AG10803 (cell line): ENCODE results near the gene ARHGAP26.

Experiments used
- DNase-seq: peaks from one replicate; pipeline ENCODE4 v3.0.0; 2010; ENCODE audit warnings: low read depth
- H3K4me3 ChIP-seq: 2 replicates; pipeline ENCODE4 v1.5.1; 2011; ENCODE audit warnings: mild to moderate bottlenecking, low read length, control low read depth
- TF ChIP-seq, protein P1 (sequence below): conservative IDR thresholded peaks from 2 replicates; pipeline ENCODE4 v1.5.1; 2011; ENCODE audit warnings: mild to moderate bottlenecking, low read length, control low read depth, inconsistent platforms

The ARHGAP26 gene

GRCh38 chr5:143271431-143271830 is 501.3 kb downstream of the ARHGAP26 start:
- DNase-seq = no peak
- no peak overlapping the region for H3K4me3 ChIP-seq
- TF ChIP-seq, protein P1, sequence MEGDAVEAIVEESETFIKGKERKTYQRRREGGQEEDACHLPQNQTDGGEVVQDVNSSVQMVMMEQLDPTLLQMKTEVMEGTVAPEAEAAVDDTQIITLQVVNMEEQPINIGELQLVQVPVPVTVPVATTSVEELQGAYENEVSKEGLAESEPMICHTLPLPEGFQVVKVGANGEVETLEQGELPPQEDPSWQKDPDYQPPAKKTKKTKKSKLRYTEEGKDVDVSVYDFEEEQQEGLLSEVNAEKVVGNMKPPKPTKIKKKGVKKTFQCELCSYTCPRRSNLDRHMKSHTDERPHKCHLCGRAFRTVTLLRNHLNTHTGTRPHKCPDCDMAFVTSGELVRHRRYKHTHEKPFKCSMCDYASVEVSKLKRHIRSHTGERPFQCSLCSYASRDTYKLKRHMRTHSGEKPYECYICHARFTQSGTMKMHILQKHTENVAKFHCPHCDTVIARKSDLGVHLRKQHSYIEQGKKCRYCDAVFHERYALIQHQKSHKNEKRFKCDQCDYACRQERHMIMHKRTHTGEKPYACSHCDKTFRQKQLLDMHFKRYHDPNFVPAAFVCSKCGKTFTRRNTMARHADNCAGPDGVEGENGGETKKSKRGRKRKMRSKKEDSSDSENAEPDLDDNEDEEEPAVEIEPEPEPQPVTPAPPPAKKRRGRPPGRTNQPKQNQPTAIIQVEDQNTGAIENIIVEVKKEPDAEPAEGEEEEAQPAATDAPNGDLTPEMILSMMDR = no peak

GRCh38 chr5:143274952-143275351 is 504.8 kb downstream of the ARHGAP26 start:
- H3K4me3 ChIP-seq = no peak overlapping the region
- no peak for DNase-seq
- TF ChIP-seq, protein P1 = no peak

DNA sequence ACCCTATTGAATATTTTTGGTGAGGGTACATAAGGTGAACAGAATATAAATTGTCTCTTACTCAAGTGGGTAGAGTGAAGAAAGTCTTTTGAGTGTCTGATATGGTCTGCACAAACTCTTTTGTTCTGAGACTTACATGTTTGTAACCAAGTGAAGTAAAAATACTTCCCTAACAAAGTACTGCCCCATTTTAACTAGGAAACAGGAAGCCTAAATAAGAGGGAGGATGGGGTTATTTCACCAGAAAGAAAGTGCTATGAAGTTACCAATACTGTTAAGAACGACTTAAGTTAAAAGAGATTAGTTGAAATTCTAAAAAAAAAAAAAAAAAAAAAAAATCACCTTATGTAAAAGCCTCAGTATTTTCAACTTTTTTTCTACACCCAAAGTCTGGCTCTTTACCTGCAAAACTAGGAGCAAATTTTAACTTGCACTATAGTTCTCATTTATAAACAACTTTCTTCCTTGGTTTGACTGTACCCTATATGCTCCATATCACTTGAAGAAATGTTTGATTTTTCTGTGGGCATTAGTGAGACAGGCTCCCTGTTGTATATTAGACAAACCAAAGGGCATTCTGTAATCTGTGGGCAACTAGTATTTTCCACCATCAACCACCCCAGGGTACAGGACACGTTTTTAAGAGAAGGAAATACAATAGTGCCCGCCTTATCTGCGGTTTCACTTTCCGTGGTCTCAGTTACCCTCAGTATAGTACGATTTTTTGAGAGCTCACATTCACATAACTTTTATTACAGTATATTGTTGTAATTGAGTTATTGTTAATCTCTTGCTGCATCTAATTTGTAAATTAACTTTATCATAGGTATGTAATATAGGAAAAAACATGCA is 505.6 kb downstream of the ARHGAP26 start:
- TF ChIP-seq, protein P1 = no peak
- no peak overlapping the region for H3K4me3 ChIP-seq
- DNase-seq = no peak

GRCh38 chr5:143277536-143277935 is 507.4 kb downstream of the ARHGAP26 start:
- TF ChIP-seq, protein P1 = no peak
- no peak for DNase-seq
- H3K4me3 ChIP-seq = no peak overlapping the region
